Hematopoietic multipotent progenitor cell treated with erythropoietin and hydrocortisone succinate and interleukin-3 and kit ligand, for 17 days (in vitro differentiated cells): ENCODE measurements around the gene GPATCH1.
"Not testable (repeated sequence)": the region's sequence is repeated elsewhere in the genome, so short reads cannot be mapped to it uniquely, and the experiment has no call there.

Experiments
- DNase-seq: peaks from one replicate; pipeline ENCODE4 v3.0.0-alpha.2; 2015; ENCODE audit warnings: low spot score

GPATCH1 gene

GRCh38 chr19:33161201-33161600, 80.2 kb downstream of the GPATCH1 start:
- DNase-seq: no peak

GRCh38 chr19:33163481-33163880, 82.5 kb downstream of the GPATCH1 start:
- DNase-seq: no peak

GRCh38 chr19:33166037-33166436, 85.1 kb downstream of the GPATCH1 start:
- not testable (repeated sequence) for DNase-seq

- DNase-seq: no peak
These were observed 86.5 kb downstream of the GPATCH1 start for GRCh38 chr19:33167438-33167837.

- DNase-seq: no peak
These were observed 87.5 kb downstream of the GPATCH1 start for GRCh38 chr19:33168528-33168927.

- no peak for DNase-seq
These were observed 90.3 kb downstream of the GPATCH1 start for GRCh38 chr19:33171222-33171795.

- DNase-seq: no peak
These were observed 91.0 kb downstream of the GPATCH1 start for GRCh38 chr19:33171916-33172359.

GRCh38 chr19:33174186-33174585, 93.2 kb downstream of the GPATCH1 start:
- no peak for DNase-seq

GRCh38 chr19:33175156-33175782, 94.3 kb downstream of the GPATCH1 start:
- DNase-seq: no peak

- DNase-seq: no peak
These were observed 95.1 kb downstream of the GPATCH1 start for GRCh38 chr19:33175886-33176669.

- DNase-seq: peak; percentile 99
These were observed 95.9 kb downstream of the GPATCH1 start for GRCh38 chr19:33176670-33177416.

GRCh38 chr19:33177417-33177979, 96.5 kb downstream of the GPATCH1 start:
- DNase-seq: no peak
